Measurements from ENCODE around the gene SMYD3. TPM values are rescaled to one million over a fixed set of nuclear protein-coding genes. Genes with fewer than 3 reads are reported as not detected.

The SMYD3 gene
- total RNA-seq, 1 donor from 2014 or later: 23.9 TPM

GRCh38 chr1:246214708-246215509 lies 292.2 kb downstream of the SMYD3 start:
- no peak overlapping the region for H3K4me3 Mint-ChIP-seq
- DNase-seq: no peak
- H3K9me3 Mint-ChIP-seq: no peaks in the 10 kb centered on the region
- H3K27me3 Mint-ChIP-seq: no peaks in the 10 kb centered on the region
- no peak overlapping the region for H3K27ac Mint-ChIP-seq
- intact Hi-C loops (cut with micrococcal nuclease): no loop called here
- no peaks in the 10 kb centered on the region for H3K36me3 Mint-ChIP-seq (ENCODE audit: low read depth)
- no peaks in the 10 kb centered on the region for H3K4me1 Mint-ChIP-seq

GRCh38 chr1:246213947-246214346 lies 293.1 kb downstream of the SMYD3 start:
- Mint-ChIP-seq H3K9me3 (no peaks in the 10 kb centered on the region), H3K4me1 (no peaks in the 10 kb centered on the region), H3K36me3 (ENCODE audit: low read depth) (no peaks in the 10 kb centered on the region), H3K4me3 (no peak overlapping the region), H3K27ac (no peak overlapping the region), H3K27me3 (no peaks in the 10 kb centered on the region)
- no peak for DNase-seq
- intact Hi-C loops (cut with micrococcal nuclease): no loop called here

- Mint-ChIP-seq H3K4me3 (no peak overlapping the region), H3K36me3 (ENCODE audit: low read depth) (no peaks in the 10 kb centered on the region), H3K9me3 (no peaks in the 10 kb centered on the region), H3K27me3 (no peaks in the 10 kb centered on the region), H3K27ac (no peak overlapping the region), H3K4me1 (no peaks in the 10 kb centered on the region)
- intact Hi-C loops (cut with micrococcal nuclease): no loop called here
- no peak for DNase-seq
Measured at GRCh38 chr1:246213502-246213901, 293.6 kb downstream of the SMYD3 start.

DNA sequence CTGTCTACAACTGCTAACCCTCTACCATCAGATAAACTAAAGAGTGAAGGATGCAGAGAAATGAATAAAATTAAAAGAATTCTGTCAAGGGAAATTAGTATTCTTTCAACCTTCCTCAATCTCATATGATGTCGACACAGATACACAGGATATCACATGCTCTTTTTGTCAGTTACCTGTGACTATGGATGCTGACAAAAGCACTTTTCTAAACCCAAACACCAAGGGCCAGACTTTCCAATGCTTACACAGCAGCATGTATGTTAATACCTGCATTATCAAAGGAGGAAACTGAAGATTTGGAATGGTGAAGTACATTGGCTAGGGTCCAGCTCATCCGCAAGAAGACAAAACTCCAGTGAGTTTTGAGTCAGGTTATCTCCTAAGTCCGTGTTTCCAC lies 294.0 kb downstream of the SMYD3 start:
- H3K36me3 Mint-ChIP-seq (ENCODE audit: low read depth): no peaks in the 10 kb centered on the region
- H3K27ac Mint-ChIP-seq: no peak overlapping the region
- no peaks in the 10 kb centered on the region for H3K4me1 Mint-ChIP-seq
- no peaks in the 10 kb centered on the region for H3K9me3 Mint-ChIP-seq
- no peak overlapping the region for H3K4me3 Mint-ChIP-seq
- DNase-seq: no peak
- intact Hi-C loops (cut with micrococcal nuclease): no loop called here
- H3K27me3 Mint-ChIP-seq: no peaks in the 10 kb centered on the region

- H3K9me3 Mint-ChIP-seq: no peaks in the 10 kb centered on the region
- H3K27me3 Mint-ChIP-seq: no peaks in the 10 kb centered on the region
- no peaks in the 10 kb centered on the region for H3K36me3 Mint-ChIP-seq (ENCODE audit: low read depth)
- H3K27ac Mint-ChIP-seq: no peak overlapping the region
- H3K4me3 Mint-ChIP-seq: no peak overlapping the region
- H3K4me1 Mint-ChIP-seq: no peaks in the 10 kb centered on the region
- intact Hi-C loops (cut with micrococcal nuclease): no loop called here
- no peak for DNase-seq
Measured at GRCh38 chr1:246212013-246212412, 295.1 kb downstream of the SMYD3 start.

DNA sequence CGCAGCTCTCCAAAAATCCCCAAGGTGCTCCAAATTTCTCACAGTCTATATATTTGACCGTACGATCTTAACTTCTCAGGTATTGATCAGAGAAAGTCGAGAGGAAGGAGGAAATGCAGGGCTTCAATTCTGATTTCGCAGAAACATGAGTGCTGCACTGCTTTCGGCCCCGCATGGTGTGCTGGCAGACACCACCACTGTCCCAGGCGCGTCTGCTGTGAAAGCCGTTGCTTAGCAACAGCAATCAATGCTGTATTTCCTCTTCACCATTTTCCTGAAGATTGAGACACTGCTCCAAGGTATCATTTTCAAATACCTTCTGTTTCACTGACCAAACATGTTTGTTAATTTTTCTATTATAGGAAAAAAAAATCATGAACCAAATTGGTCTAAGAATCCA lies 296.3 kb downstream of the SMYD3 start:
- no peaks in the 10 kb centered on the region for H3K27me3 Mint-ChIP-seq
- no peak for DNase-seq
- no peak overlapping the region for H3K4me3 Mint-ChIP-seq
- intact Hi-C loops (cut with micrococcal nuclease): no loop called here
- H3K27ac Mint-ChIP-seq: no peak overlapping the region
- no peaks in the 10 kb centered on the region for H3K36me3 Mint-ChIP-seq (ENCODE audit: low read depth)
- H3K9me3 Mint-ChIP-seq: no peaks in the 10 kb centered on the region
- H3K4me1 Mint-ChIP-seq: no peaks in the 10 kb centered on the region

DNA sequence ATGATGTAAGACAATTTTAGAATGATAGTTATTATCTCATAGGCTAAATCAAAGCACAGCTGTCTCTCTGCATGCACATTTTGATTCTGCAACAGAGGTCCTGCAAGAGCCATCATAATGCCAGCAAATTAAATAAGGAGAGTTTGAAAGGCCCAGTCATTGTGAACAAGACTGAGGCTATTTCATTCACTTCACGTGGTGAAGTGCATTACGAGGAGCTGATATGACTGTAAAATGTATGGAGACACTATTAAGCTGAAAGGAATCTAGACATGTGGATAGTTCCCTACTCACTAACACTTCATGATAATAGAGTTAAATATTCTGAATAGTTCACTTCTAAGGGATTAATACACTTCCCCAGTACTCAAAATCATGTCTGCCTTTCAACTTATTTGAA lies 299.0 kb downstream of the SMYD3 start:
- intact Hi-C loops (cut with micrococcal nuclease): no loop called here
- no peaks in the 10 kb centered on the region for H3K36me3 Mint-ChIP-seq (ENCODE audit: low read depth)
- H3K4me1 Mint-ChIP-seq: no peaks in the 10 kb centered on the region
- H3K27me3 Mint-ChIP-seq: no peaks in the 10 kb centered on the region
- H3K9me3 Mint-ChIP-seq: no peaks in the 10 kb centered on the region
- DNase-seq: no peak
- H3K27ac Mint-ChIP-seq: no peak overlapping the region
- H3K4me3 Mint-ChIP-seq: no peak overlapping the region

- Mint-ChIP-seq H3K4me3 (no peak overlapping the region), H3K36me3 (ENCODE audit: low read depth) (no peaks in the 10 kb centered on the region), H3K9me3 (no peaks in the 10 kb centered on the region), H3K27ac (no peak overlapping the region), H3K27me3 (no peaks in the 10 kb centered on the region), H3K4me1 (no peaks in the 10 kb centered on the region)
- intact Hi-C loops (cut with micrococcal nuclease): no loop called here
- no peak for DNase-seq
Measured at GRCh38 chr1:246203180-246203579, 303.9 kb downstream of the SMYD3 start.

- no peaks in the 10 kb centered on the region for H3K9me3 Mint-ChIP-seq
- H3K4me1 Mint-ChIP-seq: no peaks in the 10 kb centered on the region
- no peak for DNase-seq
- H3K27ac Mint-ChIP-seq: no peak overlapping the region
- H3K4me3 Mint-ChIP-seq: no peak overlapping the region
- H3K27me3 Mint-ChIP-seq: no peaks in the 10 kb centered on the region
- intact Hi-C loops (cut with micrococcal nuclease): no loop called here
- H3K36me3 Mint-ChIP-seq (ENCODE audit: low read depth): no peaks in the 10 kb centered on the region
Measured at GRCh38 chr1:246200738-246201137, 306.3 kb downstream of the SMYD3 start.

GRCh38 chr1:246200225-246200624 lies 306.9 kb downstream of the SMYD3 start:
- no peaks in the 10 kb centered on the region for H3K27me3 Mint-ChIP-seq
- H3K4me3 Mint-ChIP-seq: no peak overlapping the region
- intact Hi-C loops (cut with micrococcal nuclease): no loop called here
- H3K4me1 Mint-ChIP-seq: no peaks in the 10 kb centered on the region
- H3K27ac Mint-ChIP-seq: no peak overlapping the region
- DNase-seq: no peak
- H3K9me3 Mint-ChIP-seq: no peaks in the 10 kb centered on the region
- H3K36me3 Mint-ChIP-seq (ENCODE audit: low read depth): no peaks in the 10 kb centered on the region

DNA sequence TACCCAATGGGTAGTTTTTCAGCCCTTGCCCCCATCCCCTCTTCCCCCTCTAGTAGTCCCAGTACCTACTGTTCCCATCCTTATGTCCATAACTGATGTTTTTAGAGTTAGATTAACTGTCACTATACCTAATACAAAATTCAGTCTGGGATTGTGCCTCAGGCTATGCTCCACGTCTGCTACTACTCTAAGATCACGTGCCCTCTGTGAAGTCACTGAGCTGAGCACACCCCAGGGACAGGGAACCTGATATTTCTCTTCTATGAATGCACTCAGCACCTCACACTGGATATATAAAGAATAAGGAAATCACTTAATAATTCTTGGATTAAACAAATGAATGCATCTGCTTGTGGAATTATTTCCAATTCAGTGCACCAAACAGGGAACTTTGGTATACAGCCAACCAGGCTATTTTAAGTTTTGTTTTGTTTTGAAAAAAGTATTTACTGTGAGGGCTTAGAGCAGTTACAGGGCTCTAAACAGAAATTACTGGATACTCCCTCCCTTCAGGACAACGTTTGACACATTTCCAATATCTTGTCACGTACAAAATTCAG lies 307.9 kb downstream of the SMYD3 start:
- no peaks in the 10 kb centered on the region for H3K36me3 Mint-ChIP-seq (ENCODE audit: low read depth)
- H3K9me3 Mint-ChIP-seq: no peaks in the 10 kb centered on the region
- no peak overlapping the region for H3K4me3 Mint-ChIP-seq
- H3K27ac Mint-ChIP-seq: no peak overlapping the region
- no peaks in the 10 kb centered on the region for H3K4me1 Mint-ChIP-seq
- intact Hi-C loops (cut with micrococcal nuclease): no loop called here
- DNase-seq: no peak
- no peaks in the 10 kb centered on the region for H3K27me3 Mint-ChIP-seq

GRCh38 chr1:246198115-246198816 lies 308.8 kb downstream of the SMYD3 start:
- no peak for DNase-seq
- H3K4me1 Mint-ChIP-seq: no peaks in the 10 kb centered on the region
- no peak overlapping the region for H3K4me3 Mint-ChIP-seq
- H3K9me3 Mint-ChIP-seq: no peaks in the 10 kb centered on the region
- H3K27me3 Mint-ChIP-seq: no peaks in the 10 kb centered on the region
- H3K27ac Mint-ChIP-seq: no peak overlapping the region
- intact Hi-C loops (cut with micrococcal nuclease): no loop called here
- no peaks in the 10 kb centered on the region for H3K36me3 Mint-ChIP-seq (ENCODE audit: low read depth)

- H3K4me1 Mint-ChIP-seq: no peaks in the 10 kb centered on the region
Measured at GRCh38 chr1:246197076-246197475, 310.0 kb downstream of the SMYD3 start.

GRCh38 chr1:246195296-246195695 lies 311.8 kb downstream of the SMYD3 start:
- H3K4me3 Mint-ChIP-seq: no peak overlapping the region
- intact Hi-C loops (cut with micrococcal nuclease): no loop called here
- H3K4me1 Mint-ChIP-seq: no peaks in the 10 kb centered on the region
- no peak for DNase-seq
- H3K36me3 Mint-ChIP-seq (ENCODE audit: low read depth): no peaks in the 10 kb centered on the region
- no peak overlapping the region for H3K27ac Mint-ChIP-seq
- no peaks in the 10 kb centered on the region for H3K27me3 Mint-ChIP-seq
- H3K9me3 Mint-ChIP-seq: no peaks in the 10 kb centered on the region

More at GRCh38 chr1:246197076-246197475, 310.0 kb downstream of the SMYD3 start:
- Mint-ChIP-seq H3K27ac (no peak overlapping the region), H3K4me3 (no peak overlapping the region), H3K36me3 (ENCODE audit: low read depth) (no peaks in the 10 kb centered on the region), H3K27me3 (no peaks in the 10 kb centered on the region), H3K9me3 (no peaks in the 10 kb centered on the region)
- intact Hi-C loops (cut with micrococcal nuclease): no loop called here
- no peak for DNase-seq

Measured in activated CD4-positive, alpha-beta T cell treated with anti-CD3 and anti-CD28 coated beads, Interleukin-2, amount 10 ng/mL, durations not matched to agents 24 days and 14 days (primary cell).